Esophagus squamous epithelium (tissue), 4 donors: ENCODE measurements around the gene WDR33.

Experiments used
- POLR2A ChIP-seq, 4 donors: fragments of 450-650 bp; IDR thresholded peaks; one replicate each; pipeline ENCODE4 v1.6.1; 2017; ENCODE audit warnings: antibody characterized with exemption in 4 of 4, mild to moderate bottlenecking in 4 of 4, moderate library complexity in 3 of 4
- TF ChIP-seq, protein P1 (sequence below), 6 experiments: fragments of 450-650 bp in 4 of 6; fragments of 200-600 bp in 2 of 6; sonication (generic) in 2 of 6; IDR thresholded peaks; one replicate each; pipeline ENCODE4 v1.5.1; 2016 to 2019; ENCODE audit warnings: antibody characterized with exemption in 6 of 6, mild to moderate bottlenecking in 4 of 6, moderate library complexity in 4 of 6

DNA sequence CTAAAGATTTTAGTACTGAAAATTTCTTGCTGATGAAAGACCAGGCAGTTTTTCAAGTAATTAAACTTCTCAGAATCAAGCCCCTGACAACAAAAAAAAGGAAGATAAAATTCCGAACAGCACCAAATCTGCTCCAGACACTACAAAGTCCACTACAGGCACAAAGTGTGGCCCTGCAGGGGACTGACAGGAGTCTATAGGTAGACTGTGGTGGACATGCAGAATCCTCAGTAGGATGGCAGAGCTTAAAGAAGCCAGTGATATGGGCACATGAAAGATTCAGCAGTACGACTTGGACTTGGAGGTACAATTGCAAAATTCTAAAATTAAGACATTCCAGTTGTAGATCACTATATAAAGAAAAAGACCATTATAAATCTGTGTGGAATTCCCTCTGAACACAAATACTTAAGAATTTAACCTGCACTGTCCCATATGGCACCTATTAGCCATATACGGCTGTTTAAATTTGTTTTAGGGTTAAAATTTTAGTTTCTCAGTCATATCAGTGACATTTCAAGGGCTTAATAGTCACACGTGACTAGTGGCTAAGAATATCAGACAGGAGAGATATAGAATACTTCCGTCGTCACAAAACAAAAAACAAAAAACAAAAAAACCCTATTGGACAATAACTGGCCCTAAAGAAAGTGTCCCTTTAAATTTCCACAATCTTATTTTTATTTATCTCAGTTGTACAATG lies 77.7 kb downstream of the WDR33 start:
- TF ChIP-seq, protein P1, sequence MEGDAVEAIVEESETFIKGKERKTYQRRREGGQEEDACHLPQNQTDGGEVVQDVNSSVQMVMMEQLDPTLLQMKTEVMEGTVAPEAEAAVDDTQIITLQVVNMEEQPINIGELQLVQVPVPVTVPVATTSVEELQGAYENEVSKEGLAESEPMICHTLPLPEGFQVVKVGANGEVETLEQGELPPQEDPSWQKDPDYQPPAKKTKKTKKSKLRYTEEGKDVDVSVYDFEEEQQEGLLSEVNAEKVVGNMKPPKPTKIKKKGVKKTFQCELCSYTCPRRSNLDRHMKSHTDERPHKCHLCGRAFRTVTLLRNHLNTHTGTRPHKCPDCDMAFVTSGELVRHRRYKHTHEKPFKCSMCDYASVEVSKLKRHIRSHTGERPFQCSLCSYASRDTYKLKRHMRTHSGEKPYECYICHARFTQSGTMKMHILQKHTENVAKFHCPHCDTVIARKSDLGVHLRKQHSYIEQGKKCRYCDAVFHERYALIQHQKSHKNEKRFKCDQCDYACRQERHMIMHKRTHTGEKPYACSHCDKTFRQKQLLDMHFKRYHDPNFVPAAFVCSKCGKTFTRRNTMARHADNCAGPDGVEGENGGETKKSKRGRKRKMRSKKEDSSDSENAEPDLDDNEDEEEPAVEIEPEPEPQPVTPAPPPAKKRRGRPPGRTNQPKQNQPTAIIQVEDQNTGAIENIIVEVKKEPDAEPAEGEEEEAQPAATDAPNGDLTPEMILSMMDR (IDR thresholded peaks at IDR 0.05) = no peak
- TF ChIP-seq POLR2A (IDR thresholded peaks at IDR 0.05) = no peak
